Measurements from ENCODE around the gene STK11IP.

DNA sequence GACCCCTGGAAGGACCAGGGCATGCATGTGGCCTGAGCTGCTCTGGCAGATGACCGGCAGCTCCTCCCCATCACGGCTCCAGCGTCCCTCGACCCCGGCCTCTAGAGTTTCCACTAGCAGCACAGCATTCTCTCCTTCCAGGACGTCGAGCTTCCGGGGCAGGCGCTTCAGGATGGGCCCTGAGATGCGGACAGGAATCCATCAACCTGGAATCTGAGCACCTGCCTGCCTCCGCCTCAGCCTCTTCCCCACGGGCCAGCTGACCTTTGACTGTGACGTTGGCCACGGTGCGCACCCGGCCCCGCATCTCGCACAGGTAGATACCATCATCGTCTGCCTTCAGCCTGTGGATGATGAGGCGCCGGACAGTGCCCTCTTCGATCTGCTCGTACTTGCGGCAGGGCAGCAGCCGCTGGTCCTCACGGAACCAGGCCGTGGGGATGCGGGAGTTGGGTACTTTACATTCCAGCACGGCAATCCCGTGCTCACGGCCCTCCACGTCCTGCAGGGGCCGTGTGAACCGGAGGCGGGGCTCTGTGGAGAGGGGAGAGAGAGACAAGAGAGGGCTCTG, 29.8 kb upstream of the STK11IP start:
- TF ChIP-seq, protein P1, sequence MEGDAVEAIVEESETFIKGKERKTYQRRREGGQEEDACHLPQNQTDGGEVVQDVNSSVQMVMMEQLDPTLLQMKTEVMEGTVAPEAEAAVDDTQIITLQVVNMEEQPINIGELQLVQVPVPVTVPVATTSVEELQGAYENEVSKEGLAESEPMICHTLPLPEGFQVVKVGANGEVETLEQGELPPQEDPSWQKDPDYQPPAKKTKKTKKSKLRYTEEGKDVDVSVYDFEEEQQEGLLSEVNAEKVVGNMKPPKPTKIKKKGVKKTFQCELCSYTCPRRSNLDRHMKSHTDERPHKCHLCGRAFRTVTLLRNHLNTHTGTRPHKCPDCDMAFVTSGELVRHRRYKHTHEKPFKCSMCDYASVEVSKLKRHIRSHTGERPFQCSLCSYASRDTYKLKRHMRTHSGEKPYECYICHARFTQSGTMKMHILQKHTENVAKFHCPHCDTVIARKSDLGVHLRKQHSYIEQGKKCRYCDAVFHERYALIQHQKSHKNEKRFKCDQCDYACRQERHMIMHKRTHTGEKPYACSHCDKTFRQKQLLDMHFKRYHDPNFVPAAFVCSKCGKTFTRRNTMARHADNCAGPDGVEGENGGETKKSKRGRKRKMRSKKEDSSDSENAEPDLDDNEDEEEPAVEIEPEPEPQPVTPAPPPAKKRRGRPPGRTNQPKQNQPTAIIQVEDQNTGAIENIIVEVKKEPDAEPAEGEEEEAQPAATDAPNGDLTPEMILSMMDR (IDR thresholded peaks at IDR 0.05): no peak
- TF ChIP-seq POLR2AphosphoS5 (IDR thresholded peaks at IDR 0.05): no peak
- no peak for TF ChIP-seq POLR2A (IDR thresholded peaks at IDR 0.05)
- no peak for TF ChIP-seq EP300 (IDR thresholded peaks at IDR 0.05)

Measured in suprapubic skin (tissue), 4 donors.